Right cardiac atrium (tissue), 5 donors: ENCODE measurements around the gene DRC3. TPM values are rescaled to one million over a fixed set of nuclear protein-coding genes. Genes with fewer than 3 reads are reported as not detected.
"Not testable (repeated sequence)": the region's sequence is repeated elsewhere in the genome, so short reads cannot be mapped to it uniquely, and the experiment has no call there.

Experiments
- ATAC-seq, 2 donors: fragments of 200-7000 bp; cut with Tn5 transposase; one replicate each; pipeline versions ENCODE4 v1.8.0 to v1.9.1; 2020; ENCODE audit warnings: moderate library complexity in 2 of 2, mild to moderate bottlenecking in 1 of 2
- DNase-seq, 3 donors: peaks; one replicate each; pipeline ENCODE4 v3.0.0-alpha.2; 2020
- H3K27ac ChIP-seq: one replicate; pipeline ENCODE4 v1.5.1; 2013; ENCODE audit warnings: mild to moderate bottlenecking, low read length, control low read depth, moderate library complexity
- H3K27me3 ChIP-seq: one replicate; pipeline ENCODE4 v1.6.1; 2013; ENCODE audit not compliant: control insufficient read depth, insufficient read depth
- H3K4me1 ChIP-seq: one replicate; pipeline ENCODE4 v1.6.1; 2013; ENCODE audit warnings: low read length; ENCODE audit not compliant: control insufficient read depth, insufficient read depth
- H3K4me3 ChIP-seq: one replicate; pipeline ENCODE4 v1.5.1; 2013; ENCODE audit warnings: low read length, control low read depth
- H3K9me3 ChIP-seq: one replicate; pipeline ENCODE4 v1.6.1; 2013; ENCODE audit warnings: low read length; ENCODE audit not compliant: control insufficient read depth
- WGBS: extraction: QIAGEN DNeasy Blood & Tissue Kit; methylation state at CpG from one replicate; pipeline ENCODE4 v1.1.7; 2013; 5-methylcytosine and 5-hydroxymethylcytosine counted together
- intact Hi-C, 4 donors: fragments of 100-400 bp; cut with DNase I; formaldehyde crosslinking; loops; one replicate each; pipeline versions ENCODE4 v1.11.0 to v1.14.0; 2022 to 2023
- polyA plus RNA-seq: library from polyadenylated mRNA; stranded (reverse); fragments of 200-250 nt; gene quantifications from one replicate; pipeline ENCODE4 v1.2.3, GENCODE V29; 2013
- total RNA-seq, 4 donors: library from RNA; stranded (reverse); fragmentation: NEBNext Ultra II Directional; extraction: Animal tissue kit (Norgen Biotek cat#: 25700); gene quantifications; one replicate each; pipeline ENCODE4 v1.2.1, GENCODE V29; 2021
- donor health status: healthy with polysubstance abuse.
- donor health status: DM: no; HTN: yes; CAD: no.
- donor health status: DM: no; HTN: no; CAD: no.
- donor health status: DM: no; HTN: yes; CAD: no; lungs with severe emphysema.
- donor health status: DM: yes; HTN: yes; CAD: no.

The DRC3 gene
- total and polyA plus RNA-seq, 5 donors, result 1.4 to 3.2 (median 1.8) TPM

DNA sequence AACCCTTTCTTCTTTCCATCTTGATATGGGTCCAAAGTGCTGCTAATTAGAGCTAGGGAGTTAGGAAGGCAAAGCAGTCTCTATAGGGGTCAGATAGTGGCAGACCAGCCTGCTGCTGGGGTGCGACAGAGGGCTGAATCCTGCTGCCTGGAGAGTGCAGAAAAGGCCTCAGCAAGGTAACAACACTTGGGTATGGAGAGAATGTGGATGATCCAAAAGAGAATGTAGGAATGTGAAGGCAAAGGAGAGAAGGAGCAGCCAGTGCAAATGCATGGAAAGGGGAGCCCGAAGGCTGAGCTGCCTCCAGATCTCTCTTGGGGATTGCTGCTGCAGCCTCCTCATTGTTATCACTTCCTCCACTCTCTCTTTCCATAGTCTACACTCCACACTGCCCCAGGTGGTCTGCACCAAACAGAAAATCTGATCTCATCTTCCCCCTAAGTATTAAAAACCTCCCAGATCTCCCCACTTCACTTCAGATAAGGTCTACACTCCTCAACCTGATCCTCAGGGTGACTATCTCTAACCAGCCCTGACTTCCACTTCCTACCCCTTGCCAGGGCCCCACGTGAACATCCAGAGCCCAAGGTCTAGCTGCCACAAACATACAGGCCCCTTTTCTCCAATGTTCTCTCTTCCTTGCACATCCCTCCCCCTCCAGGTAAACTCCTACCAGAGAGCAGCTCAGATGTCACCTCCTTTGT lies 29.2 kb upstream of the DRC3 start:
- ATAC-seq, result peak in 1 of 2 donors; percentile 17
- Histone ChIP-seq H3K4me3 (no peak overlapping the region), H3K27me3 (no peaks in the 10 kb centered on the region), H3K4me1 (peaks cover 26% of the 10 kb centered on the region), H3K9me3 (no peaks in the 10 kb centered on the region), H3K27ac (peak overlapping the region; percentile 53)
- 25% methylated on average over 3 of the region's 3 CpGs for WGBS
- intact Hi-C loops, result no loop called here
- no peak for DNase-seq

DNA sequence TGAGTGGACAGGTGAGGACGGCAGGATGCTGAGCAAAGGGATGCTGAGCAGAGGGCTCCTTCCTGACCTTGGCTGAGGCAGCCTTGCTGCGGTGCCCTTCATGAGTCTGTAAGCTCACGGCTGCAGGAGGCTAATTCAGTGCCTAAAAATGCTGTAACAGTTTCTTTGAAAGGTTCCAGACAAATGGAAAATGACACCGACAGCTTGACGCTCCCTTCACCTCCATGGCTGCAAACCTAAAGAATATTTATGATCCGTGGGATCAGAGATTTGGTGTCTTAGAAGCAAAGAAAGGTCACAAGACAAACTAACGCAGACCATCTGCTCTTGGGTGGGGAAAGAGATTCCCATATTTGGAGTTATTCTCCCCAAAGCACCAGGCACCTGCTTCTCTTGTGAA lies 28.4 kb upstream of the DRC3 start:
- Histone ChIP-seq H3K4me1 (peaks cover 25% of the 10 kb centered on the region), H3K9me3 (no peaks in the 10 kb centered on the region), H3K4me3 (no peak overlapping the region), H3K27me3 (no peaks in the 10 kb centered on the region), H3K27ac (no peak overlapping the region)
- 78% methylated on average over 7 of the region's 7 CpGs for WGBS
- ATAC-seq, result no peak
- no peak for DNase-seq
- intact Hi-C loops, result no loop called here

DNA sequence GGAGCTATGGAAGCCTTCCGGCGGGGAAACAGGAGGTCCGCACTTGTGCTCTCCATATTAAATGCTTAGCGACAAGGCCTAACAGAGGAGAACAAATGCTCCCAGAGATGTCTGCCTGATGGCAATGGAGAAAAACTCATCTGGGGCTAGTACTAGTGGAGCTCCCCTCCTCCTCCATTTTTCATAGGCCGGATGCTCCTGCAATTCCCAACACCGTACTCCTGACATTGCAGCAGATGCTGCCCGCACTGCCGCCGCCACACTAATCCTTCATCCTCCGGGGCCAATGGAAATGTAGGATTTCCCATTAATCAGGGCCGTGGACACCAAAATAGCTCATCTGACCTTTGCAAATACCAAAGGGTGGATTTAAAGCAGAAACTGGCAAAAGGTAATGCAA lies 27.9 kb upstream of the DRC3 start:
- WGBS, result 91% methylated on average over 11 of the region's 11 CpGs
- Histone ChIP-seq H3K9me3 (no peaks in the 10 kb centered on the region), H3K27ac (no peak overlapping the region), H3K4me1 (peaks cover 27% of the 10 kb centered on the region), H3K4me3 (no peak overlapping the region), H3K27me3 (no peaks in the 10 kb centered on the region)
- ATAC-seq (no peak), DNase-seq (no peak)
- intact Hi-C loops, result no loop called here

DNA sequence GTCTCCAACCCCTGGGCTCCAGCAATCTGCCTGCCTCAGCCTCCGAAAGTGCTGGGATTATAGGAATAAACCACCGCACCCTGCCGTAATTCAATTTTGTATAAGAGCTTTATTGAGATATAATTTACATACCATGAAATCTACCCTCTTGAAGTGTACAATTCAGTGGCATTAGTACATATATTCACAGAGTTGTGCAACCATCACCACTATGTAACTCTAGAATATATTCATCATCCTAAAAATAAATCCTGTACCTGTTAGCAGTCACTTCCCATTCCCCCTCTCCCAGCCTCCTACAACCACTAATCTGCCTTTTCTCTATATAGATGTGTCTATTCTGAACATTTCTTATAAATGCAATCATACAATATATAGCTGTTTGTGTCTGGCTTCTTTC lies 26.6 kb upstream of the DRC3 start:
- no peak overlapping the region for H3K27ac ChIP-seq
- intact Hi-C loops, result no loop called here
- ATAC-seq (no peak), DNase-seq (no peak)
- H3K9me3 ChIP-seq, result no peaks in the 10 kb centered on the region
- H3K4me1 ChIP-seq, result peaks cover 21% of the 10 kb centered on the region
- WGBS, result 81% methylated on average over 3 of the region's 3 CpGs
- no peak overlapping the region for H3K4me3 ChIP-seq
- H3K27me3 ChIP-seq, result no peaks in the 10 kb centered on the region

GRCh38 chr17:17947309-17947708 lies 25.4 kb upstream of the DRC3 start:
- ATAC-seq (no peak), DNase-seq (no peak)
- Histone ChIP-seq H3K27ac (no peak overlapping the region), H3K4me1 (peaks cover 16% of the 10 kb centered on the region), H3K27me3 (no peaks in the 10 kb centered on the region), H3K9me3 (no peaks in the 10 kb centered on the region), H3K4me3 (no peak overlapping the region)
- 81% methylated on average over 5 of the region's 5 CpGs for WGBS
- intact Hi-C loops, result no loop called here

- Histone ChIP-seq H3K4me1 (peaks cover 16% of the 10 kb centered on the region), H3K4me3 (no peak overlapping the region), H3K27ac (no peak overlapping the region), H3K9me3 (no peaks in the 10 kb centered on the region), H3K27me3 (no peaks in the 10 kb centered on the region)
- intact Hi-C loops, result no loop called here
- no peak for DNase-seq
- ATAC-seq, result no peak
- WGBS, result 85% methylated on average over 1 of the region's 1 CpG
These were observed 24.7 kb upstream of the DRC3 start for GRCh38 chr17:17947966-17948365.

- DNase-seq (no peak), ATAC-seq (no peak)
- H3K9me3 ChIP-seq, result no peaks in the 10 kb centered on the region
- no peak overlapping the region for H3K27ac ChIP-seq
- WGBS, result 95% methylated on average over 7 of the region's 7 CpGs
- H3K4me3 ChIP-seq, result no peak overlapping the region
- H3K4me1 ChIP-seq, result peaks cover 9% of the 10 kb centered on the region
- no peaks in the 10 kb centered on the region for H3K27me3 ChIP-seq
- intact Hi-C loops, result no loop called here
These were observed 22.3 kb upstream of the DRC3 start for GRCh38 chr17:17950347-17950746.

- Histone ChIP-seq H3K27me3 (no peaks in the 10 kb centered on the region), H3K9me3 (no peaks in the 10 kb centered on the region), H3K27ac (no peak overlapping the region), H3K4me3 (no peak overlapping the region), H3K4me1 (peaks cover 9% of the 10 kb centered on the region)
- ATAC-seq, result no peak
- DNase-seq, result no peak
- 98% methylated on average over 1 of the region's 1 CpG for WGBS
- intact Hi-C loops, result no loop called here
These were observed 21.9 kb upstream of the DRC3 start for GRCh38 chr17:17950806-17951205.

DNA sequence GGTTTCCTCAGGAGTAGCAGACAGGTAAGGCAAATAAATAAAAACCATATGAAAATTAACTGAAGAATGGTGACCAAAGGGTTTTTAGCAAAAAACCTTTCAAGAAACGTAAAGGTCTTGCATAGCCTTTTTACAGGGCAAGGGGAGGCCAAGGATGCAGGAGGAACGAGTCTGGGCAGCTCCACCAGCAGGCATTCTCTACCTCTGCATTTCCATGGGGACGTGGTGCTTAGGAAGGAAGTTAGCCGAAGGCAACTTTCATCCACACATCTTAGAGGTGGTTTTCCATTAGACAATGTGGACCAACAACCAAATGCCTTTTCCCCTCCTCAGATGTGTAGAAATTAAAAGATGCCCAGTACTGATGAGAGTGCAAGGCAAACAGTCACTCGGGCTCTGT lies 21.1 kb upstream of the DRC3 start:
- no peaks in the 10 kb centered on the region for H3K9me3 ChIP-seq
- no peak for ATAC-seq
- no peak for DNase-seq
- intact Hi-C loops, result no loop called here
- H3K27me3 ChIP-seq, result no peaks in the 10 kb centered on the region
- WGBS, result 72% methylated on average over 5 of the region's 5 CpGs
- H3K4me1 ChIP-seq, result peaks cover 9% of the 10 kb centered on the region
- H3K4me3 ChIP-seq, result no peak overlapping the region
- H3K27ac ChIP-seq, result no peak overlapping the region

- Histone ChIP-seq H3K9me3 (no peaks in the 10 kb centered on the region), H3K27me3 (no peaks in the 10 kb centered on the region), H3K4me1 (peaks cover 10% of the 10 kb centered on the region), H3K4me3 (no peak overlapping the region), H3K27ac (no peak overlapping the region)
- 98% methylated on average over 3 of the region's 3 CpGs for WGBS
- ATAC-seq (no peak), DNase-seq (no peak)
- intact Hi-C loops, result no loop called here
These were observed 20.0 kb upstream of the DRC3 start for GRCh38 chr17:17952691-17953090.

DNA sequence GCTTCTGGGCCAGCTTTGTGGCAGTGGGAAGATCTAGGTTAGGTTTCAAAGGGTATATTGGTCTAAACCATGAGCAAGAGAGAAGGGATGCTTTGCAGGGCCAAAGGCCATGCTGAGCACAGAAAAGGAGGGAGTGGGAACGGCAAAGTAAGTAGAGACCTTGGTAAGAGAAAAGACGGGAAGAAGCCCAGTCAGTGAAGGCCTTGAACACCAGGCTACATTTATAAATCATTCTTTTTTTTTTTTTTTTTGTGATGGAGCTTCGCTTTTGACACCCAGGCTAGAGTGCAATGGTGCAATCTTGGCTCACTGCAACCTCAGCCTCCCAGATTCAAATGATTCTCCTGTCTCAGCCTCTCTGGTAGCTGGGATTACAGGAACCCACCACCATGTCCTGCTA lies 18.6 kb upstream of the DRC3 start:
- Histone ChIP-seq H3K27me3 (no peaks in the 10 kb centered on the region), H3K27ac (no peak overlapping the region), H3K4me1 (peaks cover 11% of the 10 kb centered on the region), H3K9me3 (no peaks in the 10 kb centered on the region), H3K4me3 (no peak overlapping the region)
- 95% methylated on average over 3 of the region's 3 CpGs for WGBS
- intact Hi-C loops, result no loop called here
- ATAC-seq, result no peak
- DNase-seq, result no peak

- peaks cover 11% of the 10 kb centered on the region for H3K4me1 ChIP-seq
- intact Hi-C loops, DNase-seq, H3K27me3 ChIP-seq, ATAC-seq, H3K27ac ChIP-seq, H3K9me3 ChIP-seq, H3K4me3 ChIP-seq: not testable (repeated sequence)
- WGBS, result 98% methylated on average over 12 of the region's 12 CpGs
These were observed 16.8 kb upstream of the DRC3 start for GRCh38 chr17:17955790-17956341.
